Medulla oblongata (tissue), 1 donor: ENCODE results near the gene PILRB.
A peak's percentile ranks its signal among the peaks of the same experiment; 100 is the strongest.
"Not testable (repeated sequence)": the region's sequence is repeated elsewhere in the genome, so short reads cannot be mapped to it uniquely, and the experiment has no call there.

Experiments
- DNase-seq: peaks from one replicate; pipeline ENCODE4 v3.0.0-alpha.2; 2015; ENCODE audit errors: extremely low spot score

PILRB gene

DNA sequence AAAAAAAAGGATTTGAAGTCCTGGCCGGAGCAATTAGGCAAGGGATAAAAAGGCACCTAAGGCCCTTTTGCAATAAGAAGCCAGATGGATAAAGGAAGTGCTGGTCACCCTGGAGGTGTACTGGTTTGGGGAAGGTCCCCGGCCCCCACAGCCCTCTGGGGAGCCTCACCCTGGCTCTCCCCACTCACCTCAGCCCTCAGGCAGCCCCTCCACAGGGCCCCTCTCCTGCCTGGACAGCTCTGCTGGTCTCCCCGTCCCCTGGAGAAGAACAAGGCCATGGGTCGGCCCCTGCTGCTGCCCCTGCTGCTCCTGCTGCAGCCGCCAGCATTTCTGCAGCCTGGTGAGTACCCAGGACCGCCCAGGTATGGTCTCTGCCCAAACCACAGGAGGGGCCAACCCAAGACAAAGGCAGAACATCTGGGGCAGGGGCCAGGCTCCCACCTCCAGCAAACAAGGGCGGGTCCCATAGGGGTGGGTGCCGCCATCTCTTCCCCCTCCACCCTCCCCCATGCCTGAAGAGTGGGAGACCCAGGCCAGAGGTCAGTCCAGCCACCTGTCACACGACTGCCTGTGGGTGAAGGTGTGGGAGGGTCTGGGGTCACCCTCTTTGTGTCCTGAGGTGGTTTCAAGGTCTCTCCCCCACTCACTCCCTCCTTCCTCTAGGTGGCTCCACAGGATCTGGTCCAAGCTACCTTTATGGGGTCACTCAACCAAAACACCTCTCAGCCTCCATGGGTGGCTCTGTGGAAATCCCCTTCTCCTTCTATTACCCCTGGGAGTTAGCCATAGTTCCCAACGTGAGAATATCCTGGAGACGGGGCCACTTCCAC lies at the start of gene PILRB:
Gene PILRB, plus strand, starts transcription at position 91 of the 830 bp plus-strand sequence. Its CDS starts 186 bp downstream, at position 277.
- DNase-seq, result no peak

DNA sequence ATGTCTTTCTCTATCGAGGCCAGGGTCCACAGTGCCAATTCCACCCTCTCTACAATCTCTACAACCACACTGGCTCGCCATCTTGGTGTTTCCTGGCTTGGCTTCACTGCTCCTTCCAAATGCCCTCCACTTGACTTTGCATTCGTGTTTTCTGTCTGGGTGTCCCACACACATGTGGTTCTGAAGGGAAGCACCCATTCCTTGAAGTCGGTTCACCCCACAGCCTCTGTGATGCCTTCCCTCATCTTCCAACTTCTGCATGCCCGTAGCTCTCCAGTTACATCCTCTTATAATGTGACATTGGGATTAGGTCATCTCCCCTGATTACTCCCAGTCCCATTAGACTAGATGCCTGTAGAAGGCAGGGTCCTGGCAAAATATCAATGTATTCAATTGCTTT lies 39.6 kb upstream of the PILRB start:
- DNase-seq, result not testable (repeated sequence)

- DNase-seq, result not testable (repeated sequence)
These were observed 36.3 kb upstream of the PILRB start for GRCh38 chr7:100321648-100322047.

GRCh38 chr7:100324194-100324593 lies 33.7 kb upstream of the PILRB start:
- not testable (repeated sequence) for DNase-seq

DNA sequence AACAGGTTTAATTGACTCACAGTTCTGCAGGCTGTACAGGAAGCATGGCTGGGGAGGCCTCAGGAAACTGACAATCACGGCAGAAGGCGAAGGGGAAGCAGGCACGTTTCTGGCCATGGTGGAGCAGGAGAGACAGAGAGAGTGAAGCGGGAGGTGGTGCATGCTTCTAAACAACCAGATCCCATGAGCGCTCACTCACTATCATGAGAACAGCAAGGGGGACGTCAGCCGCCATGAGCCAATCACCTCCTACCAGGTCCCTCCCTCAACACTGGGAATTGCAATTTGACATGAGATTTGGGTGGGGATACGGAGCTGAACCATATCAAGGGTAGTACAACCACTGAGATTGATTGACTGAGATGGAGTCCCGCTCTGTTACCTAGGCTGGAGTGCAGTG lies 32.2 kb upstream of the PILRB start:
- not testable (repeated sequence) for DNase-seq

DNA sequence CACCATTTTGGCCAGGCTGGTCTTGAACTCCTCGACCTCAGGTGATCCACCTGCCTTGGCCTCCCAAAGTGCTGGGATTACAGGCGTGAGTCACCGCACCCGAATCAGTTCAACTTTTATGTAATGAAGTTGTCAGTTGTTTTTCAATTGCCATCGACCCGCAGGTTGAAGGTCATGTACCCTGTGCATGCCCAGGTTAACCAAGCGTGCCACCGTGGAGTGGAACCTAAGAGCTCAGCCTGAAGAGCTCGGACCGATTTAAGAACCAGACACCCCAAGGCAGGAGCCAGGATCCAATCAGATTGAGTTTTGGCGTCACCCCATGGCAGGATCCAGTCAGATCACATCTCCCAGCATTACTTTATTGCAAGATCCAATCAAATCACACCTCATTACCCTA lies 31.0 kb upstream of the PILRB start:
- not testable (repeated sequence) for DNase-seq

DNA sequence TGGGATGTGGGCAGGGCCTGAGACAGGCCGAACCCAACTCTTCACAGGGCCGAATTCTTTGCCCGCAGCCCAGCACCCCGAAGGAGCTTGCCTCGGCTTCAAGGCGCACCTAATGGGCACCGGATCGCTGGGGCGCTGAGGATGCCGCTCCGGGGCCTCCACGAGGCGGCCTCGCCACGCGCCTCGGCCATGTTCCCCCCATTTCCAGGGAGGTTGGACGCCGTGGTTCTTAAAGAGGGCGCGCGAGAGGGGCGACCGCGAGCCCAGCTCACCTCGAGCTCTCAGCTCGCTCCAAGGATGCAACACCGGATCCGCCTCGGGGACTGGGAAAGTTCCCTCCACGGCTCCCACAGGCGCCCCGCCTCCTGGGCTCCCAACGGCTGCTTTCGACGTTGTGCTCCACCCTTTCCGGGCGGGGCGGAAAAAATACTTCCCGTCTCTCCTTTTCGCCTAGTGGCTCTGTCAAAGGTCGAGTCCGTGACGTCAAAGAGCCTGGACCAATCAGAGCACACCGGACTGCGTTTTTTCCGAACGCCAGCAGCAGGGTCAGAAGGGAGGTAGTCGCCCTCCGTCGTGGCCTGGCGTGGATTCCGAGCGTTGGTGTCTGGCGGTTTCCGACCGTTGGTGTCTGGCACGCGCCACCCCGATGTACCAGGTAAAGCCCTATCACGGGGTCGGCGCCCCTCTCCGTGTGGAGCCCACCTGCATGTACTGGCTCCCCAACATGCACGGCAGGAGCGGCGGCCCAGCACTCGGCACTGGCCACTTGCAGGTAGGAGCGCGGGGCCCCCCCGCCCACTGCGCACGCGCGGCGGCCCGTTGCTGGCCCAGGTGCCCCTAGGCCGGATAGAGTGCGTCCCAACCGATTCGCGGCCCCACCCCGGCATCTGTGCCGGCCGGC lies 22.1 kb upstream of the PILRB start:
- DNase-seq, result peak; percentile 92

DNA sequence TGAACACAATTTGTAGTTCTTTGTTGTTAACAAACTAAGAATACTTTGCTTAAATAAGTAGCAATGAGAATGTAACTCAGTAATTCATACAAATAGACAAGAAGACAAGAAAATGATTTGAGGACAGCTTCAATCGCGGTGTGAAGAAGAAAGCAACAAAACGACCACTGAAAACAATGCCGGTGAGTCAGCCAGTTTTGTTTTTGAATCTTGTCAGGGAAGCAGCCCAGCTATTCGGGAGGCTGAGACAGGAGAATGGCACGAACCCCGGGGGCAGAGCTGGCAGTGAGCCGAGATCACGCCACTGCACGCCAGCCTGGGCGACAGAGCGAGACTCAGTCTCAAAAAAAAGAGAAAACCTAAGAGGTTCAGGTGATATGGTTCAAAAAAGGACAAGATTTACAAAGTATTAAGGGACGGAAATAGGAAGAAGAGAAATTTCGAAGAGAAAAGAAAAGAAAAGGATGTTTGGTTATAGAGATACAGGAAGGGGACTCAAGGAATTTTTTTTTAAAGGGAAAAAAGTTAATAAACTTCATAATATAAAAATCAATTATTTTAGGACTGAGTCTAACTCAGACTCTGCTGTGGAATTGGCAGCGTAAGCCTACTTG lies 19.7 kb upstream of the PILRB start:
- not testable (repeated sequence) for DNase-seq

- not testable (repeated sequence) for DNase-seq
These were observed 16.6 kb upstream of the PILRB start for GRCh38 chr7:100341286-100341685.

- peak; percentile 47 for DNase-seq
These were observed 15.2 kb upstream of the PILRB start for GRCh38 chr7:100342765-100343164.

GRCh38 chr7:100344124-100344559 lies 13.8 kb upstream of the PILRB start:
- not testable (repeated sequence) for DNase-seq

DNA sequence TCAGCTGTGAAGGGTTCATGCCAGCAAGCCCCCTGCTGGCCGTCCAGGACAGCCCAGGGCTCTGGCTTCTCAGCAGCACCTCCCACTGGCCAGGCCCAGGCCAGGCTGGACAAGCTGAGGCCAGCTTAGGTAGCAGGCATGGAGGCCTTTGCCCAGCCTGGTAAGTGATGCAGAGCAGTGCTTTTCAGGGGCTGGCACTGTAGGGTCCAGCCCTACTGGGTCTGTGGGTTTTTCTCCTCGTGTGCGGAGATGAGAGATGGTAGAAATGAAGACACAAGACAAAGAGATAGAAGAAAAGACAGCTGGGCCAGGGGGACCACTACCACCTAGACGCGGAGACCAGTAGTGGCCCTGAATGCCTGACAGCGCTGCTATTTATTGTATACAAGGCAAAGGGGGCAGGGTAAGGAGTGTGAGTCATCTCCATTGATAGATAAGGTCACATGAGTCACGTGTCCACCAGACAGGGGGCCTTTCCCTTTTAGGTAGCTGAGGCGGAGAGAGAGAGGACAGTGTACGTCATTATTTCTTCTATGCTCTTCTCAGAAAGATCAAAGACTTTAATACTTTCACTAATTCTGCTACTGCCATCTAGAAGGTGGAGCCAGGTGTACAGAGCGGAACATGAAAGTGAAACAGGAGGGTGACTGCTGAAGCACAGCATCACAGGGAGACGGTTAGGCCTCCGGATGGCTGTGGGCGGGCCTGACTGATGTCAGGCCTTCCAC lies 13.2 kb upstream of the PILRB start:
- DNase-seq, result peak; percentile 23

DNA sequence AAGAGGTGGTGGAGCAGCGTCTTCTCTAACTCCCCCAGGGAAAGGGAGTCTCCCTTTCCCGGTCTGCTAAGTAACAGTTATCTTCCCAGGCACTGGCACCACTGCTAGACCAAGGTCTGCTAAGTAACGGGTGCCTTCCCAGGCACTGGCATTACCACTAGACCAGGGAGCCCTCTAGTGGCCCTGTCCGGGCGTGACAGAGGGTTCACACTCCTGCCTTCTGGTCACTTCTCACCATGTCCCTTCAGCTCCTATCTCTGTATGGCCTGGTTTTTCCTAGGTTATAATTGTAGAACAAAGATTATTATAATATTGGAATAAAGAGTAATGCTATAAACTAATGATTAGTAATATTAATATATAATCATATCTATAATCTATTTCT lies 12.6 kb upstream of the PILRB start:
- peak; percentile 65 for DNase-seq

DNA sequence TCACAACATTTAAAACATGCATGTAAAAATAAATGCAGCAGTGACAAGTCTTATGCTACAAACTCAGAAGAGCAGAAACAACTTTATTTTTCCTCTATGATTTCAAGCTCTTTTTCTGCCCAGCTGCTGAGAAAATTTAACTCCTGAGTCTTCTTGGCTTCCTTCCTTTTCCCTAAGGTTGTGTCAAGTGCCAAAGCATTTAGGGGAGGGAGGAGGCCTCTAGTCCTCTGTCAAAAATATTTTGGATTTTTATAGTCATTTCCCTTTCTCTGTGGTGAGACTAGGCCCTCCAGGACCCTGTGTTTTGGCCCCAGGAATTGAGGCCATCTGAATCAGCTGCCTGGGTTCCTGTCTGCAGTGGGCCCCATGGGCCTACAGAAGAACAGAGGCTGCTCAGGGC lies 11.0 kb upstream of the PILRB start:
- no peak for DNase-seq

DNA sequence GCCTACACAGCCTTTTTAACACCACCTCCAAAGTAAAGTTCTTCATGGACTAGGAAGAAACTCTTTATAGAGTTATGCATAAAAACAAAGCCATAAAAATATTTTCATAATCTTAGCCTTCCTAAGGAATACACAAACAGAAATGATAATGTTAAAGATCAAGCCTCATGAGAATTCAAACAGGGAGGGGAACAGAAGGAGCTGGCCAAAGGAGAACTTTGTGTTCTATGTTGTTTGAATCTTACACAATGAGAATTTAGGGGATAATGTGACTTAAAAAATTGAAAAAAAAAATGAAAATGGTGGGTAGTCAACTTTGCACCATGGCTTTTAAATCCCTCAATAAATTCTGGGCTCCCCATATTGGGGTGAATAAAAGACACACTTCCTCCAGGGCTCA lies 9.1 kb upstream of the PILRB start:
- no peak for DNase-seq

DNA sequence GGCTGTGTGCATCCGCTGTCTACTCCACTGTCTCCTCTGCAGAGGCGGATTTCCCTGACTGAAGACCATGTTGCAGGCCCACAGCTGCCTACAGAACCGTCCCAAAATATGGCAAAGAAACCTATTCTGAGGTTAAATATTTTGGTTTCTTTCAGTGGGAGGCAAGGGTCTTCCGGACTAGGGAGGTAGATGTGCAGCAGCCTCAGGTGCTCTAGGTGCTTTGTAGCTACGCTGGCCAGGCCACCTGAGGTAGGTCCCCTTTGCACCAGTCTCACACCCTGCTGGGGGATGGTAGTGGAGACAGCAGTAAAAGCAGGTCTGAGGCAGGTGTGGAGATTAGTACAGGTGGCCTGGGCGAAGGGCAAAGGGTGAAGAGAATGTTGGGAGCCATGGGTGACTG lies 8.2 kb upstream of the PILRB start:
- DNase-seq, result no peak

GRCh38 chr7:100351657-100352058 lies 6.3 kb upstream of the PILRB start:
- no peak for DNase-seq

GRCh38 chr7:100352230-100352781 lies 5.6 kb upstream of the PILRB start:
- not testable (repeated sequence) for DNase-seq

DNA sequence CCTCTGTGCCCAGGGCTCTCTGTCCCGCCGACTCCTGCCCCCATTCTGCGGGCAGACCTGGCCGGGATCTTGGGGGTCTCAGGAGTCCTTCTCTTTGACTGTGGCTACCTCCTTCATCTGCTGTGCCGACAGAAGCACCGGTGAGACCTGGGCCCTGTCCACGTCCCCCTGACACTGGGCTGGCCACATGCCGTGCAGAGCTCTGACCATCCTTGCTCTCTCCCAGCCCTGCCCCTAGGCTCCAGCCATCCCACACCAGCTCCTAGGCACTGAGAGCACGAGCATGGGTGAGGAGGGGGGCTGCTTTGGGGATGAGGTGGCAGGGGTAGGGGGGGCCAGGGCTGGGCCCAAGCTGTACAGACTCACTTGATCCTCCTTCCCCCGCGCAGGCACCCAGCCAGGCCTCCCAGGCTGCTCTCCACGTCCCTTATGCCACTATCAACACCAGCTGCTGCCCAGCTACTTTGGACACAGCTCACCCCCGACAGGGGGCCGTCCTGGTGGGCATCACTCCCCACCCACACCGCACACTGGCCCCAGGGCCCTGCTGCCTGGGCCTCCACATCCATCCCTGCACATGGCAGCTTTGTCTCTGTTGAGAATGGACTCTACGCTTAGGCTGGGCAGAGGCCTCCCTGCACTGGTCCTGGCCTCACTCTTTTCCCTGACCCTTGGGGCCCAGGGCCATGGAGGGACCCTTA lies 4.8 kb upstream of the PILRB start:
- no peak for DNase-seq

GRCh38 chr7:100353685-100354330 lies 4.1 kb upstream of the PILRB start:
- DNase-seq, result no peak
